Measurements from ENCODE around the gene ZNF69.
"Not testable (repeated sequence)": the region's sequence is repeated elsewhere in the genome, so short reads cannot be mapped to it uniquely, and the experiment has no call there.

The ZNF69 gene

DNA sequence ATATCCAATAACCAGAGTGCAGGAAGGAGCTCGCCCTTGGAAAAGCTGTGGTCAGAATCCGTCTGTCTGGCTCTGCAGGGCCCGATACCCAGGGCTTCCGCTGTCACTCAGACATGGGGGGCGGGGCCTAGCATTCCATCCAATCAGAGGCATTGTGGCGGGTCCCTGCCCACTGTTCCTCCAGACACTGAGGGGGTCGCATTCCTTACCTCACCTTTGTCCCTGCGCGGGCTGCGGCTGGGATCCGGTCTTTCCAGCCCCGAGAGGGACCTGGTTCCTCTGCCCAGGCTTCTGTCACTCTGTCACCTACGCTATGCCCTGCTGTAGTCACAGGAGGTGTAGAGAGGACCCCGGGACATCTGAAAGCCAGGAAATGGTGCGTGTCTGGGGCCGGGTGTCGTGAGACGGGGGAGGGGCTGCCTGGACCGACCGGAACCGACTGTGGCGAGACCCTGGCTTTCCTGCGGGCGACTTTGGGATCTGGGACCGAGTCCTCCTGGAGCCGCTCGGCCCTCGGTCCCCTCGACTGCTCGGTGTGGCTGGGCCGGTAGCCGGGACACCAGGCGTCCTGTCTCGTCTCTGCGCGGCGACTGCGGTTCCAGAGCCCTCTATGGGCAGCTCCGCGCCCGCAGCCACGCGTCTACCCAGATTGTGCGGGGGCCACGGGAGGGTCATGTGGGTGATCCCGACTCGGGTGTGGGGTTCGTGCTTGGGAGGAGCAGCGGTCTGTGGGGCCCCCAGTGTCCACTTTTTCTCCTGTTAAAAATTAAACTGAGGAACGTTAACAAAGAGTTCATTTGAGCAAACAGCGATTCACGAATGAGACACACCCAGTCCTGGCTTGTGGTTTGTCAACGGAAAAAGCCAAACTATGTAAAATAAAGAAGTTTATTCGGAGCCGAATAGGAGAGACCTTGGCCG lies at the start of gene ZNF69:
TSS of gene ZNF69 (plus strand) at position 172 of the 921 bp plus-strand sequence. CDS start at position 314, 142 bp downstream.
- peak within 1 kb of the TSS; percentile 65 for H3K4me3 ChIP-seq (ENCODE audit: low read depth, low read length)
- TF ChIP-seq, protein P1, sequence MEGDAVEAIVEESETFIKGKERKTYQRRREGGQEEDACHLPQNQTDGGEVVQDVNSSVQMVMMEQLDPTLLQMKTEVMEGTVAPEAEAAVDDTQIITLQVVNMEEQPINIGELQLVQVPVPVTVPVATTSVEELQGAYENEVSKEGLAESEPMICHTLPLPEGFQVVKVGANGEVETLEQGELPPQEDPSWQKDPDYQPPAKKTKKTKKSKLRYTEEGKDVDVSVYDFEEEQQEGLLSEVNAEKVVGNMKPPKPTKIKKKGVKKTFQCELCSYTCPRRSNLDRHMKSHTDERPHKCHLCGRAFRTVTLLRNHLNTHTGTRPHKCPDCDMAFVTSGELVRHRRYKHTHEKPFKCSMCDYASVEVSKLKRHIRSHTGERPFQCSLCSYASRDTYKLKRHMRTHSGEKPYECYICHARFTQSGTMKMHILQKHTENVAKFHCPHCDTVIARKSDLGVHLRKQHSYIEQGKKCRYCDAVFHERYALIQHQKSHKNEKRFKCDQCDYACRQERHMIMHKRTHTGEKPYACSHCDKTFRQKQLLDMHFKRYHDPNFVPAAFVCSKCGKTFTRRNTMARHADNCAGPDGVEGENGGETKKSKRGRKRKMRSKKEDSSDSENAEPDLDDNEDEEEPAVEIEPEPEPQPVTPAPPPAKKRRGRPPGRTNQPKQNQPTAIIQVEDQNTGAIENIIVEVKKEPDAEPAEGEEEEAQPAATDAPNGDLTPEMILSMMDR (conservative IDR thresholded peaks at IDR 0.05; ENCODE audit: low read depth, low read length): peak; percentile 21
- peak; percentile 75 for DNase-seq (ENCODE audit: low read depth)

DNA sequence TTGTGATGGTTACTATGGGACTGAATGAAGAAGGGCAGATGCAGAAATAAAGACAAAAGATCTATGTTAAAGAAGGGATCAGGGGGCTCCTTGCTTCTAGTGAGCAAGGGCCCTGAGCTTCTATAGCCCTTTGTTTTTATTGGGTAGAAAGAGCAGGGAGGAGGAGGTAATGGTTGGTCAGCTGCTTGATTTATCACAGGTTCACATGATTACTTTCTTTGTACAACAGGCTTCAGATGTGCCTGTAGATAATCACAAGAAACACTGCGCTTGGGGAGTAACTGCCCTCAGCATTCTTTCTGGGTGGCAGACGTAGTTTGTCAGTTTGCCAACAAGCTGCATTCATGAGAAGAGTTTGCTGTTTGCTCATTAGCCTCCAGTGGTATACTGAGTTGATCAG lies 43.9 kb upstream of the ZNF69 start:
- TF ChIP-seq, protein P1 (conservative IDR thresholded peaks at IDR 0.05; ENCODE audit: low read depth, low read length): no peak
- no peak overlapping the region for H3K4me3 ChIP-seq (ENCODE audit: low read depth, low read length)
- DNase-seq (ENCODE audit: low read depth): no peak

DNA sequence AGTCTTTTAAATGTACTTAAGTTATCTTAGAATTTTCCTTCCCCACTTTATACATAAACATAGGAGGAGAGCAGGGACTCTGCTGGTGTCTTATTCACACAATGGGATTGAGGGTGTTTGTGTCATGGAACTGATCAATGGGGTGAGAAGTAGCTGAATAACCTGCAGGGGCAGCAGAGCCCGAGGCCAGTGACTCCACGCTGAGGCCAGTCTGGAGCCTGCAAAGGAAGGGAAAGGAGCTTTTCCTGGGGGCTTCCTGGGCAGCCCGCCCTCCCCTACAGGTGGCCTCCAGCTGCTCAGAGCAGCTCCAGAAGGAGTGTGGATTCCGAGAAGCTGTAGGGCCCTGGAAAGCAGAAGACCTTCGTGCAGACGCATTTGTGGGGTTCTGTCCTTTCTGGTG lies 40.0 kb upstream of the ZNF69 start:
- H3K4me3 ChIP-seq (ENCODE audit: low read depth, low read length); DNase-seq (ENCODE audit: low read depth): not testable (repeated sequence)
- TF ChIP-seq, protein P1 (conservative IDR thresholded peaks at IDR 0.05; ENCODE audit: low read depth, low read length): peak; percentile 9

DNA sequence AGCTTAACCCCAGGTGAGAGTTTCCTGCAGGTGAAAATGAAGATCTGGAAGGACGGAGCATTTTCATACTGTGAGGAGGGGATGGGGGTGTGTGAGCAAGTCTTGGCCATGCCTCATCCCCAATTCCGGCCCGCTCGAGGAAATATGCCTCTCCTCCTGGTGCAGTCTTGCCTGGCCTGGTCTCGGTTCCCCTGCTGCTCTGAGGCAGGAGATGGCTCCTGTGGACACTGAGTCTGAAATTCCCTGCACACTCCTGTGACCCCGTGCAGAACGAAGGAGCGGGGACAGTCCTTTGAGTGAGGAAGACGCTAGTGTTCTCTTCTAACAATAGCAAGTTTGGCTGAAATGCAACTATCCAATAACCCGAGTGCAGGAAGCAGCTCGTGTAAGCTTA lies 39.4 kb upstream of the ZNF69 start:
- TF ChIP-seq, protein P1 (conservative IDR thresholded peaks at IDR 0.05; ENCODE audit: low read depth, low read length): no peak
- peak overlapping the region; percentile 71 for H3K4me3 ChIP-seq (ENCODE audit: low read depth, low read length)
- no peak for DNase-seq (ENCODE audit: low read depth)

DNA sequence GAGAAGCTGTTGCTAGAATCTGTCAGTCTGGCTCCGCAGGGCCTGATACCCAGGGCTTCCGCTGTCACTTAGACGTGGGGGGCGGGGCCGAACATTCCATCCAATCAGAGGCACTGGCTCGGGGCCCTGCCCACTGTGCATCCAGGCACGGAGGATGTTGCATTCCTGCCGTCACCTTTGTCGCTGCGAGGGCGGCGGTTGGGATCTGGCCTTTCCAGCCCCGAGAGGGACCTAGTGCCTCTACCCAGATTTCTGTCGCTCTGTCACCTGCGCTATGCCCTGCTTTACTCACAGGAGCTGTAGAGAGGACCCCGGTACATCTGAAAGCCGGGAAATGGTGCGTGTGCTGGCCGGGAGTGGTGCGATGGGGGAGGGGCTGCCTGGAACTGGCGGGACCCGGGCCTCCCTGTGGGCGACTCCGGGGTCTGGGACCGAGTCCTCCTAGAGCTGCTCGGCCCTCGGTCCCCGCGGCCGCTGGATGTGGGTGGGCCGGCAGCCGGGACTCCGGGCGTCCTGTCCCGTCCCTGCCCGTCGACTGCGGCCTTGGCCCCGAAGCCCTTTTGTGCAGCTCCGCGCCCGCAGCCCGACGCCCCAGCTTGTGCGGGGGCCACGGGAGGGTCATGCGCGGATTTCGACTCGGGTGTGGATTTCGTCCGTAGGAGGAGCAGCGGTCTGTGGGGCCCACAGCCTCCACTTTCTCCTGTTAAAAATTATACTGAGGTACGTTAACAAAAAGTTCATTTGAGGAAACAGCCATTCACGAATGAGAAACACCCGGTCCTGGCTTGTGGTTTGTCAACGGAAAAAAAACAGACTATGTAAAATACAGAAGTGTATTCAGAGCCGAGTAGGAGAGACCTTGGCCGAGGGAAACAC lies 38.8 kb upstream of the ZNF69 start, which contains the start of gene ZNF439:
TSS of gene ZNF439 (plus strand) at position 133 of the 876 bp plus-strand sequence. CDS start at position 275, 142 bp downstream.
- peak; percentile 73 for DNase-seq (ENCODE audit: low read depth)
- TF ChIP-seq, protein P1 (conservative IDR thresholded peaks at IDR 0.05; ENCODE audit: low read depth, low read length): no peak
- peak within 1 kb of the TSS; percentile 71 for H3K4me3 ChIP-seq (ENCODE audit: low read depth, low read length)

DNA sequence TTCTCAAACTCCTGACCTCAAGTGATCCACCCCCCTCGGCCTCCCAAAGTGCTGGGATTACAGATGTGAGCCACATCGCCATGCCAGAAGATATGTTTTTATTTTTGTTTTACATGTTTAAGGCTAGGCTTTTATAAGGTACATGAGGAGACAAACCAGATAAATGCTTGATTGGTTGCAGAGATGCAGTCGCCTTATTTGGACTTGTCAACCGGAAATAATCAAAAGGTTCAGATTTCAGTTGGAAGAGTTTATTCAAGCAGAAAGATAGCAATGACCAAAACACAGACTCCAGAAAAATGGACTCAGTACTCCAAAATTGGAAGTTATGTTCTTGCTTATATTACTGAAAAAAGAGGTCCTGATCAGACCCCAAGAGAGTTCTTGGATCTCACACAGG lies 37.3 kb upstream of the ZNF69 start:
- not testable (repeated sequence) for DNase-seq (ENCODE audit: low read depth); H3K4me3 ChIP-seq (ENCODE audit: low read depth, low read length)

DNA sequence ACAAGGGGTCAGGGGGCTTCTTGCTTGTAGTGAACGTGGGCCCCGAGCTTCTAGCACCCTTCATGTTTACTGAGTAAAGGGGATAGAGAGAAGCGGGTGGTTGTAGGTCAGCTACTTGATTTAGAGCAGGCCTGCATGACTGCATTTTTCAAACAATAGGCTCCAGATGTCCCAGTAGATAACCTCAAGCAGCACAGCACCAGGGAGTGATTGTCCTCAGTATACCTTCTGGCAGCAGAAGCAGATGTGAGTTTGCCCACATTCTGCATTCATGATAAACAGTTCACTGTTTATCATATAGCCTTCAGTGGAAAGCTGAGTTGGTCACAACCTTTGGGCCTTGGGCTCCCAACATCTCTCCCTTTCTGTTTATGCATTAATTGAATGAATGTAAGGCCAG lies 34.2 kb upstream of the ZNF69 start:
- no peak overlapping the region for H3K4me3 ChIP-seq (ENCODE audit: low read depth, low read length)
- DNase-seq (ENCODE audit: low read depth): no peak
- TF ChIP-seq, protein P1 (conservative IDR thresholded peaks at IDR 0.05; ENCODE audit: low read depth, low read length): no peak
